ENCODE measurements around the gene ARHGAP15.
A peak's percentile ranks its signal among the peaks of the same experiment; 100 is the strongest.

Gene ARHGAP15

GRCh38 chr2:143146366-143146765 is 17.1 kb downstream of the ARHGAP15 start:
- no peak for DNase-seq

GRCh38 chr2:143146815-143147530 is 17.8 kb downstream of the ARHGAP15 start:
- no peak for DNase-seq

- DNase-seq: no peak
These were observed 18.8 kb downstream of the ARHGAP15 start for GRCh38 chr2:143148011-143148410.

GRCh38 chr2:143148757-143149156 is 19.5 kb downstream of the ARHGAP15 start:
- no peak for DNase-seq

GRCh38 chr2:143150287-143150686 is 21.1 kb downstream of the ARHGAP15 start:
- no peak for DNase-seq

- no peak for DNase-seq
These were observed 22.0 kb downstream of the ARHGAP15 start for GRCh38 chr2:143151111-143151752.

GRCh38 chr2:143152219-143152618 is 23.0 kb downstream of the ARHGAP15 start:
- DNase-seq: no peak

- no peak for DNase-seq
These were observed 23.4 kb downstream of the ARHGAP15 start for GRCh38 chr2:143152637-143153036.

- no peak for DNase-seq
These were observed 26.4 kb downstream of the ARHGAP15 start for GRCh38 chr2:143155661-143156060.

GRCh38 chr2:143157001-143157400 is 27.8 kb downstream of the ARHGAP15 start:
- no peak for DNase-seq

GRCh38 chr2:143157418-143157817 is 28.2 kb downstream of the ARHGAP15 start:
- DNase-seq: no peak

GRCh38 chr2:143158098-143158497 is 28.9 kb downstream of the ARHGAP15 start:
- no peak for DNase-seq

GRCh38 chr2:143158551-143159485 is 29.6 kb downstream of the ARHGAP15 start:
- DNase-seq: no peak

GRCh38 chr2:143159486-143159840 is 30.2 kb downstream of the ARHGAP15 start:
- no peak for DNase-seq

GRCh38 chr2:143160732-143161707 is 31.8 kb downstream of the ARHGAP15 start:
- DNase-seq: no peak

- DNase-seq: peak; percentile 57 to 61
These were observed 33.1 kb downstream of the ARHGAP15 start for GRCh38 chr2:143162123-143162837.

- DNase-seq: no peak
These were observed 33.8 kb downstream of the ARHGAP15 start for GRCh38 chr2:143162997-143163396.

- DNase-seq: no peak
These were observed 34.3 kb downstream of the ARHGAP15 start for GRCh38 chr2:143163499-143163898.

GRCh38 chr2:143165291-143165690 is 36.1 kb downstream of the ARHGAP15 start:
- no peak for DNase-seq

- DNase-seq: no peak
These were observed 39.9 kb downstream of the ARHGAP15 start for GRCh38 chr2:143169105-143169504.

- no peak for DNase-seq
These were observed 42.6 kb downstream of the ARHGAP15 start for GRCh38 chr2:143171817-143172216.

GRCh38 chr2:143175438-143175837 is 46.2 kb downstream of the ARHGAP15 start:
- DNase-seq: no peak
